ENCODE data around the gene PPP2CA. TPM values are rescaled to one million over a fixed set of nuclear protein-coding genes. Genes with fewer than 3 reads are reported as not detected.

Gene PPP2CA
- total RNA-seq, 2 experiments from 2014 or later = 128 to 136 TPM

DNA sequence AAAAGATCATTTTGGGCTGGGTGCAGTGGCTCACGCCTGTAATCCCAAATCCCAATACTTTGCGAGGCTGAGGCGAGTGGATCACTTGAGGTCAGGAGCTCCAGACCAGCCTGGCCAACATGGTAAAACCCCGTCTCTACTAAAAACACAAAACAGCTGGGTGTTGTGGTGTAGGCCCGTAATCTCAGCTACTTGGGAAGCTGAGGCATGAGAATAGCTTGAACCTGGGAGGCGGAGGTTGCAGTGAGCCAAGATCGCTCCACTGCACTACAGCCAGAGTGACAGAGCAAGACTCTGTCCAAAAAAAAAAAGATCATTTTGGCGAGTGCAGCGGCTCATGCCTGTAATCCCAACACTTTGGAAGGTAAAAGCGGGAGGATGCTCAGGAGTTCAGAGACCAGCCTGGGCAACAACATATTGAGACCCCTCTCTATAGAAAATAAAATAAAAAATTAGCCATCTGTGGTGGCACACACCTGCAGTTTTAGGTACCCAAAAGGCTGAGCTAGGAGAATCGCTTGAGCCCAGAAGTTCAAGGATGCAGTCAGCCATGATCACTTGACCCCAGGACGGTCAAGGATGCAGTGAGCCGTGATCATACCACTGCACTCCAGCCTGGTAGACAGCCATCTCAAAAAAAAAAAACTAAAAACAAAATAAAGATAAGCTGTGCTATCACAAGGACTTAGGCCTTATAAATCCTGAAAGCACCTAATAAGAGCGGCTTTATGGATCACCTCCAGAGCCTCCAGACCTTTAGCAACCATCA, 16.2 kb downstream of the PPP2CA start:
- Mint-ChIP-seq H3K9me3 (no peaks in the 10 kb centered on the region), H3K36me3 (ENCODE audit: low read depth) (peaks cover 20% of the 10 kb centered on the region), H3K27me3 (no peaks in the 10 kb centered on the region), H3K4me1 (peaks cover 29% of the 10 kb centered on the region), H3K27ac (no peak overlapping the region), H3K4me3 (no peak overlapping the region)
- ChIA-PET CTCF (interaction anchor here (0.7 to 1.4 kb wide), 3 partner anchors 34 to 341 kb away, joined by 3 to 6 read pairs (median 3); no protein-coding TSS in a partner anchor), POLR2A (interaction anchor here (0.6 kb wide), 2 partner anchors 238 to 527 kb away, joined by 3 read pairs; no protein-coding TSS in a partner anchor)
- no peak for DNase-seq

GRCh38 chr5:134207696-134208095, 18.2 kb downstream of the PPP2CA start:
- CTCF ChIA-PET = interaction anchor here (1.3 kb wide), 1 partner anchor 8 kb away, joined by 4 read pairs; no protein-coding TSS in a partner anchor

GRCh38 chr5:134206627-134207160, 19.2 kb downstream of the PPP2CA start:
- no peaks in the 10 kb centered on the region for H3K9me3 Mint-ChIP-seq
- H3K4me1 Mint-ChIP-seq = peaks cover 16% of the 10 kb centered on the region
- H3K4me3 Mint-ChIP-seq = no peak overlapping the region
- DNase-seq = no peak
- peaks cover 27% of the 10 kb centered on the region for H3K36me3 Mint-ChIP-seq (ENCODE audit: low read depth)
- H3K27me3 Mint-ChIP-seq = no peaks in the 10 kb centered on the region
- H3K27ac Mint-ChIP-seq = no peak overlapping the region
- POLR2A ChIA-PET = no interaction called here
- CTCF ChIA-PET = interaction anchor here (0.6 to 0.7 kb wide), 2 partner anchors 15 kb away, joined by 3 read pairs; no protein-coding TSS in a partner anchor

More at GRCh38 chr5:134207696-134208095, 18.2 kb downstream of the PPP2CA start:
- no peak for DNase-seq
- no peaks in the 10 kb centered on the region for H3K27me3 Mint-ChIP-seq
- POLR2A ChIA-PET = interaction anchor here (0.7 kb wide), 1 partner anchor 28 kb away, joined by 3 read pairs; no protein-coding TSS in a partner anchor
- peaks cover 22% of the 10 kb centered on the region for H3K4me1 Mint-ChIP-seq
- H3K4me3 Mint-ChIP-seq = no peak overlapping the region
- H3K27ac Mint-ChIP-seq = no peak overlapping the region
- H3K36me3 Mint-ChIP-seq (ENCODE audit: low read depth) = peaks cover 23% of the 10 kb centered on the region
- H3K9me3 Mint-ChIP-seq = no peaks in the 10 kb centered on the region

GRCh38 chr5:134204575-134204974, 21.3 kb downstream of the PPP2CA start:
- Mint-ChIP-seq H3K36me3 (ENCODE audit: low read depth) (peaks cover 48% of the 10 kb centered on the region), H3K4me3 (no peak overlapping the region), H3K4me1 (peaks cover 12% of the 10 kb centered on the region), H3K9me3 (no peaks in the 10 kb centered on the region), H3K27me3 (no peaks in the 10 kb centered on the region), H3K27ac (no peak overlapping the region)
- ChIA-PET POLR2A (no interaction called here), CTCF (interaction anchor here (1.4 to 1.5 kb wide), 2 partner anchors 13 to 165 kb away, joined by 3 to 8 read pairs; no protein-coding TSS in a partner anchor)
- no peak for DNase-seq

- Mint-ChIP-seq H3K36me3 (ENCODE audit: low read depth) (peaks cover 56% of the 10 kb centered on the region), H3K9me3 (no peaks in the 10 kb centered on the region), H3K4me1 (peaks cover 4% of the 10 kb centered on the region), H3K27me3 (no peaks in the 10 kb centered on the region), H3K4me3 (no peak overlapping the region), H3K27ac (no peak overlapping the region)
- ChIA-PET POLR2A (no interaction called here), CTCF (no interaction called here)
- no peak for DNase-seq
Measured at GRCh38 chr5:134203630-134204029, 22.2 kb downstream of the PPP2CA start.

GRCh38 chr5:134195666-134196065, 30.2 kb downstream of the PPP2CA start:
- Mint-ChIP-seq H3K27ac (no peak overlapping the region), H3K27me3 (no peaks in the 10 kb centered on the region), H3K4me3 (no peak overlapping the region), H3K9me3 (no peaks in the 10 kb centered on the region), H3K4me1 (no peaks in the 10 kb centered on the region), H3K36me3 (ENCODE audit: low read depth) (peaks cover 58% of the 10 kb centered on the region)
- ChIA-PET POLR2A (no interaction called here), CTCF (interaction anchor here (1.0 to 1.9 kb wide), 3 partner anchors 11 to 215 kb away, joined by 3 to 4 read pairs (median 3); no protein-coding TSS in a partner anchor)
- DNase-seq = no peak

GRCh38 chr5:134189031-134189430, 36.8 kb downstream of the PPP2CA start:
- H3K9me3 Mint-ChIP-seq = no peaks in the 10 kb centered on the region
- ChIA-PET POLR2A (no interaction called here), CTCF (interaction anchor here (0.6 to 2.8 kb wide), 2 partner anchors 36 to 100 kb away, joined by 4 to 6 read pairs; partner anchors contain the start of gene PPP2CA)
- no peak overlapping the region for H3K27ac Mint-ChIP-seq
- DNase-seq = no peak
- peaks cover 5% of the 10 kb centered on the region for H3K36me3 Mint-ChIP-seq (ENCODE audit: low read depth)
- H3K27me3 Mint-ChIP-seq = no peaks in the 10 kb centered on the region
- H3K4me3 Mint-ChIP-seq = no peak overlapping the region
- no peaks in the 10 kb centered on the region for H3K4me1 Mint-ChIP-seq

- no peak overlapping the region for H3K27ac Mint-ChIP-seq
- CTCF ChIA-PET = interaction anchor here (1.0 to 1.2 kb wide), 2 partner anchors 34 to 148 kb away, joined by 4 read pairs; no protein-coding TSS in a partner anchor
- DNase-seq = no peak
Measured at GRCh38 chr5:134188092-134188491, 37.8 kb downstream of the PPP2CA start.

DNA sequence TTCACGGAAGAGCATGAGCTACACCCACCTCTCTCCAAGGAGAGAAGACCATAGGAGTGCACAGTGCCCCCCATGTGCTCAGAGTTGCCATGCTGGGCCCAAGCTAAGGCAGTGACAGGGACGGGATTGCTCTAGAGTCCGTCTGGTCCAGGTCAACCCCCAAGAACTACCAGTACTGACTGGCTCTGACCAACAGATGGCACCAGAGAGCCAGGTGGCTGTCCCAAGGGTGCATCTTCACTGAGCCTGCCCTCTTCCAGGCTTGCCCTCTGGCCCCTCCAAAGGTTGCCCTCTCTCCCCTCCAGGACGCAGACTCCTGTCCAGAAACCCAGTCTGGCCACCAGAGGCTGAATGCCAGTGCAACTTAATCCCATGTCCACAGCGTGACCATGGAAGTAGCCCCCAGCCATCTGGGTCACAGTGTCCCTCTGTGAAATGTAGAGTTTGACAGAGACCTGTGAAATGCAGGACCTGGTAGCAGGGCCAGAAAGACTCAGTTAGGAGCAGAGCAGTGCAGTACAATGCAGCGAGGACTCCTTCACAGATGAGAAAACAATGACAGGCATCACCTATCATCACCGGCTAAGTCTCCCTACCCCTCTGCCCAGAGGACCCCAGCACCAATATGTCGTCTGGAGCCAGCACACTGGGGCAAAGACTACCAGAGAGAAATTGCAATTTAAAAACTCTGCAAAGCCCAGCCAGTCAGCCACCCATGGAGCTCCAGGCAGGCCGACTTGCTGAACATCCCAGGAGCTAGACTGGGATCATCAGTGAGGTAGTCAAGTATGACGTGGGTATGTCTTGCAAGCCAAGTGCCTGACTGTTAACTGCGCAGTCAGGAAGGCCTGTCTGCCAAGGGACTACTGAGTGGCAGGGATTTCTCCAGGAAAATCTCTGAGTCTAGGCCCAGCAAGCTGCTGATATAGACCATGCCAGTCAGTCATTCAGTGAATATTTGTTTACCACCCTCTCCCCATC, 41.4 kb downstream of the PPP2CA start:
- H3K4me1 Mint-ChIP-seq = no peaks in the 10 kb centered on the region
- no peaks in the 10 kb centered on the region for H3K9me3 Mint-ChIP-seq
- H3K27ac Mint-ChIP-seq = no peak overlapping the region
- CTCF ChIA-PET = interaction anchor here (0.7 to 1.8 kb wide), 9 partner anchors 11 to 109 kb away, joined by 3 to 7 read pairs (median 4); no protein-coding TSS in a partner anchor
- POLR2A ChIA-PET = interaction anchor here (0.6 kb wide), 1 partner anchor 40 kb away, joined by 3 read pairs; no protein-coding TSS in a partner anchor
- peak; percentile 85 for DNase-seq
- H3K4me3 Mint-ChIP-seq = no peak overlapping the region
- H3K36me3 Mint-ChIP-seq (ENCODE audit: low read depth) = no peaks in the 10 kb centered on the region
- peaks cover 2% of the 10 kb centered on the region for H3K27me3 Mint-ChIP-seq

More at GRCh38 chr5:134188092-134188491, 37.8 kb downstream of the PPP2CA start:
- no peak overlapping the region for H3K4me3 Mint-ChIP-seq
- no peaks in the 10 kb centered on the region for H3K27me3 Mint-ChIP-seq
- POLR2A ChIA-PET = no interaction called here
- H3K9me3 Mint-ChIP-seq = no peaks in the 10 kb centered on the region
- no peaks in the 10 kb centered on the region for H3K4me1 Mint-ChIP-seq
- H3K36me3 Mint-ChIP-seq (ENCODE audit: low read depth) = no peaks in the 10 kb centered on the region

- H3K4me1 Mint-ChIP-seq = no peaks in the 10 kb centered on the region
Measured at GRCh38 chr5:134183481-134183880, 42.4 kb downstream of the PPP2CA start.

DNA sequence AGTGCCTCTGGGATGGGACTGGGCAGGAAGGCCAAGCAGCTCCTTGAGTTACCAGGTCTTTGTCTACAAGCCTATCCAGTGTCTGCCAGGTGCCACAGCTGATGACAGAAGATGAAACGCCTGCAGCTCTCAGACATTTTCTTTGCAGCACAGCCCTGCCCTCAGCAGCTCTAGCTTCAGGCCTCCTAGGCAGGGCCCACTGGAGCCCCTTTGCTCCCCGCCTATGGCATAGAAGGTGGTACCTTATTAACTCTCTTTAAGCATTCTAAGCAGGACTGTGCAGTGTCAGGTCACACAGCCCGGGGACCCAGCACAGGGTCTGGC, 47.8 kb downstream of the PPP2CA start:
- Mint-ChIP-seq H3K27ac (peak overlapping the region; percentile 99), H3K36me3 (ENCODE audit: low read depth) (peaks cover 11% of the 10 kb centered on the region), H3K27me3 (peaks cover 2% of the 10 kb centered on the region), H3K9me3 (no peaks in the 10 kb centered on the region), H3K4me3 (peak overlapping the region; percentile 97), H3K4me1 (peaks cover 24% of the 10 kb centered on the region)
- DNase-seq = no peak
- ChIA-PET POLR2A (no interaction called here), CTCF (interaction anchor here (0.5 to 1.6 kb wide), 4 partner anchors 8 to 560 kb away, joined by 3 to 5 read pairs (median 4); partner anchors contain the start of gene CAMLG)

More at GRCh38 chr5:134183481-134183880, 42.4 kb downstream of the PPP2CA start:
- Mint-ChIP-seq H3K27ac (no peak overlapping the region), H3K27me3 (peaks cover 2% of the 10 kb centered on the region), H3K36me3 (ENCODE audit: low read depth) (no peaks in the 10 kb centered on the region), H3K9me3 (no peaks in the 10 kb centered on the region), H3K4me3 (no peak overlapping the region)
- CTCF ChIA-PET = interaction anchor here (0.6 to 1.8 kb wide), 9 partner anchors 19 to 293 kb away, joined by 3 to 7 read pairs (median 3); partner anchors contain the start of gene PPP2CA
- no peak for DNase-seq
- POLR2A ChIA-PET = no interaction called here
